ENCODE data around the gene CD86. TPM values are rescaled to one million over a fixed set of nuclear protein-coding genes. Genes with fewer than 3 reads are reported as not detected.

The CD86 gene
- total RNA-seq, 1 donor from 2014 or later: not detected

- TF ChIP-seq CTCF (IDR thresholded peaks at IDR 0.05; ENCODE audit: insufficient read depth, low read length, poor library complexity, severe bottlenecking): no peak
- H3K36me3 ChIP-seq (ENCODE audit: control insufficient read depth, insufficient read depth, low read length): no peaks in the 10 kb centered on the region
- no peak for DNase-seq (ENCODE audit: low read depth)
- no peaks in the 10 kb centered on the region for H3K27me3 ChIP-seq (ENCODE audit: control insufficient read depth, insufficient read depth, low read length)
- no peak overlapping the region for H3K4me3 ChIP-seq (ENCODE audit: low read depth, low read length)
These were observed 25.0 kb downstream of the CD86 start for GRCh38 chr3:122080207-122080587.

GRCh38 chr3:122081543-122082247 is 26.5 kb downstream of the CD86 start:
- H3K36me3 ChIP-seq (ENCODE audit: control insufficient read depth, insufficient read depth, low read length): no peaks in the 10 kb centered on the region
- TF ChIP-seq CTCF (IDR thresholded peaks at IDR 0.05; ENCODE audit: insufficient read depth, low read length, poor library complexity, severe bottlenecking): no peak
- no peaks in the 10 kb centered on the region for H3K27me3 ChIP-seq (ENCODE audit: control insufficient read depth, insufficient read depth, low read length)
- no peak for DNase-seq (ENCODE audit: low read depth)
- H3K4me3 ChIP-seq (ENCODE audit: low read depth, low read length): no peak overlapping the region

- no peak for DNase-seq (ENCODE audit: low read depth)
- H3K36me3 ChIP-seq (ENCODE audit: control insufficient read depth, insufficient read depth, low read length): no peaks in the 10 kb centered on the region
- H3K27me3 ChIP-seq (ENCODE audit: control insufficient read depth, insufficient read depth, low read length): no peaks in the 10 kb centered on the region
- no peak overlapping the region for H3K4me3 ChIP-seq (ENCODE audit: low read depth, low read length)
- TF ChIP-seq CTCF (IDR thresholded peaks at IDR 0.05; ENCODE audit: insufficient read depth, low read length, poor library complexity, severe bottlenecking): no peak
These were observed 27.2 kb downstream of the CD86 start for GRCh38 chr3:122082357-122082756.

GRCh38 chr3:122084799-122085198 is 29.6 kb downstream of the CD86 start:
- H3K27me3 ChIP-seq (ENCODE audit: control insufficient read depth, insufficient read depth, low read length): no peaks in the 10 kb centered on the region
- H3K36me3 ChIP-seq (ENCODE audit: control insufficient read depth, insufficient read depth, low read length): no peaks in the 10 kb centered on the region
- H3K4me3 ChIP-seq (ENCODE audit: low read depth, low read length): no peak overlapping the region
- DNase-seq (ENCODE audit: low read depth): no peak
- no peak for TF ChIP-seq CTCF (IDR thresholded peaks at IDR 0.05; ENCODE audit: insufficient read depth, low read length, poor library complexity, severe bottlenecking)

GRCh38 chr3:122085673-122086072 is 30.5 kb downstream of the CD86 start:
- Histone ChIP-seq H3K36me3 (ENCODE audit: control insufficient read depth, insufficient read depth, low read length) (no peaks in the 10 kb centered on the region), H3K27me3 (ENCODE audit: control insufficient read depth, insufficient read depth, low read length) (no peaks in the 10 kb centered on the region), H3K4me3 (ENCODE audit: low read depth, low read length) (no peak overlapping the region)
- no peak for DNase-seq (ENCODE audit: low read depth)
- no peak for TF ChIP-seq CTCF (IDR thresholded peaks at IDR 0.05; ENCODE audit: insufficient read depth, low read length, poor library complexity, severe bottlenecking)

- Histone ChIP-seq H3K27me3 (ENCODE audit: control insufficient read depth, insufficient read depth, low read length) (no peaks in the 10 kb centered on the region), H3K4me3 (ENCODE audit: low read depth, low read length) (no peak overlapping the region), H3K36me3 (ENCODE audit: control insufficient read depth, insufficient read depth, low read length) (no peaks in the 10 kb centered on the region)
- no peak for DNase-seq (ENCODE audit: low read depth)
- no peak for TF ChIP-seq CTCF (IDR thresholded peaks at IDR 0.05; ENCODE audit: insufficient read depth, low read length, poor library complexity, severe bottlenecking)
These were observed 33.4 kb downstream of the CD86 start for GRCh38 chr3:122088531-122088930.

Data from kidney epithelial cell (primary cell).